Naive thymus-derived CD4-positive, alpha-beta T cell (primary cell): ENCODE results near the gene TPI1. TPM values are rescaled to one million over a fixed set of nuclear protein-coding genes. Genes with fewer than 3 reads are reported as not detected.
A peak's percentile ranks its signal among the peaks of the same experiment; 100 is the strongest.

Experiments used
- ATAC-seq: fragments of 150-1000 bp; cut with Tn5 transposase; 2 replicates; pipeline ENCODE4 v1.10.0; 2021; ENCODE audit warnings: mild to moderate bottlenecking, moderate library complexity
- CTCF ChIA-PET: fragments of 350-600 bp; sonication (Branson Sonifier 250); formaldehyde crosslinking; loops from one replicate; lab custom pipeline; 2021; ENCODE audit warnings: antibody characterized with exemption; lab: Charles Lee
- POLR2A ChIA-PET: fragments of 350-600 bp; sonication (Branson Sonifier 250); formaldehyde crosslinking; loops from one replicate; lab custom pipeline; 2021; ENCODE audit warnings: antibody characterized with exemption, inconsistent platforms; lab: Charles Lee
- DNase-seq, 9 donors: peaks; one replicate each; pipeline versions ENCODE4 v3.0.0 to v3.0.0-alpha.2; 2020 to 2022; ENCODE audit warnings: mixed read lengths in 1 of 9
- H3K27ac ChIP-seq: one replicate; pipeline ENCODE4 v1.7.0; 2013; ENCODE audit warnings: mild to moderate bottlenecking, low read depth, low read length, moderate library complexity
- H3K27me3 ChIP-seq, 2 donors: one replicate each; pipeline ENCODE4 v1.7.0; 2013; ENCODE audit warnings: low read length in 2 of 2, mild to moderate bottlenecking in 2 of 2, moderate library complexity in 2 of 2; ENCODE audit not compliant: control insufficient read depth in 2 of 2, insufficient read depth in 2 of 2
- H3K36me3 ChIP-seq, 3 experiments: 1 replicate in 2 of 3; 2 replicates in 1 of 3; pipeline ENCODE4 v1.7.0; 2013; ENCODE audit warnings: low read length in 3 of 3, mild to moderate bottlenecking in 3 of 3, moderate library complexity in 1 of 3; ENCODE audit not compliant: insufficient read depth in 3 of 3, control insufficient read depth in 2 of 3
- H3K4me1 ChIP-seq, 2 donors: one replicate each; pipeline ENCODE4 v1.7.0; 2013; ENCODE audit warnings: low read length in 2 of 2, mild to moderate bottlenecking in 2 of 2, moderate library complexity in 1 of 2; ENCODE audit not compliant: control insufficient read depth in 2 of 2, insufficient read depth in 2 of 2
- H3K4me3 ChIP-seq: 2 replicates; pipeline ENCODE4 v1.7.0; 2013; ENCODE audit warnings: mild to moderate bottlenecking, low read length
- H3K9me3 ChIP-seq, 3 experiments: 1 replicate in 2 of 3; 2 replicates in 1 of 3; pipeline ENCODE4 v1.7.0; 2013; ENCODE audit warnings: low read length in 3 of 3; ENCODE audit not compliant: control insufficient read depth in 2 of 3
- H3K27ac Mint-ChIP-seq, 9 donors: one replicate each; pipeline ENCODE4 v1.8.0; 2020 to 2022; ENCODE audit warnings: mixed read lengths in 9 of 9, mild to moderate bottlenecking in 8 of 9, moderate library complexity in 5 of 9, inconsistent platforms in 2 of 9
- H3K27me3 Mint-ChIP-seq, 5 donors: one replicate each; pipeline ENCODE4 v1.8.0; 2021 to 2022; ENCODE audit warnings: mixed read lengths in 5 of 5, mild to moderate bottlenecking in 1 of 5
- H3K36me3 Mint-ChIP-seq, 5 donors: one replicate each; pipeline ENCODE4 v1.8.0; 2020 to 2022; ENCODE audit warnings: mixed read lengths in 5 of 5, mild to moderate bottlenecking in 3 of 5, inconsistent platforms in 1 of 5
- H3K4me1 Mint-ChIP-seq, 7 donors: one replicate each; pipeline ENCODE4 v1.8.0; 2020 to 2022; ENCODE audit warnings: mixed read lengths in 7 of 7, mild to moderate bottlenecking in 3 of 7, inconsistent platforms in 1 of 7
- H3K4me3 Mint-ChIP-seq, 10 donors: one replicate each; pipeline ENCODE4 v1.8.0; 2020 to 2022; ENCODE audit warnings: mild to moderate bottlenecking in 10 of 10, mixed read lengths in 10 of 10, moderate library complexity in 6 of 10, inconsistent platforms in 2 of 10
- H3K9me3 Mint-ChIP-seq, 11 donors: one replicate each; pipeline ENCODE4 v1.8.0; 2020 to 2022; ENCODE audit warnings: mixed read lengths in 11 of 11, mild to moderate bottlenecking in 4 of 11, inconsistent platforms in 1 of 11, moderate library complexity in 1 of 11
- intact Hi-C, 2 donors: fragments of 100-400 bp; cut with micrococcal nuclease; formaldehyde crosslinking; loops; one replicate each; pipeline ENCODE4 v1.15.1; 2023
- polyA plus RNA-seq, 2 donors: library from polyadenylated mRNA; unstranded; fragments of 300-500 nt; fragmentation: Illumina TruSeq; gene quantifications; one replicate each; pipeline ENCODE4 v1.2.3, GENCODE V29; 2021
- total RNA-seq, 6 experiments: library from RNA in 5 of 6; stranded (reverse) in 5 of 6; gene quantifications; 1 replicate in 5 of 6; 2 replicates in 1 of 6; pipeline ENCODE4 v1.2.3 and lab custom pipeline; 2021 to 2026

The TPI1 gene
- total and polyA plus RNA-seq, 7 experiments from 2014 or later, result 89.7 to 1,293 (median 163) TPM

DNA sequence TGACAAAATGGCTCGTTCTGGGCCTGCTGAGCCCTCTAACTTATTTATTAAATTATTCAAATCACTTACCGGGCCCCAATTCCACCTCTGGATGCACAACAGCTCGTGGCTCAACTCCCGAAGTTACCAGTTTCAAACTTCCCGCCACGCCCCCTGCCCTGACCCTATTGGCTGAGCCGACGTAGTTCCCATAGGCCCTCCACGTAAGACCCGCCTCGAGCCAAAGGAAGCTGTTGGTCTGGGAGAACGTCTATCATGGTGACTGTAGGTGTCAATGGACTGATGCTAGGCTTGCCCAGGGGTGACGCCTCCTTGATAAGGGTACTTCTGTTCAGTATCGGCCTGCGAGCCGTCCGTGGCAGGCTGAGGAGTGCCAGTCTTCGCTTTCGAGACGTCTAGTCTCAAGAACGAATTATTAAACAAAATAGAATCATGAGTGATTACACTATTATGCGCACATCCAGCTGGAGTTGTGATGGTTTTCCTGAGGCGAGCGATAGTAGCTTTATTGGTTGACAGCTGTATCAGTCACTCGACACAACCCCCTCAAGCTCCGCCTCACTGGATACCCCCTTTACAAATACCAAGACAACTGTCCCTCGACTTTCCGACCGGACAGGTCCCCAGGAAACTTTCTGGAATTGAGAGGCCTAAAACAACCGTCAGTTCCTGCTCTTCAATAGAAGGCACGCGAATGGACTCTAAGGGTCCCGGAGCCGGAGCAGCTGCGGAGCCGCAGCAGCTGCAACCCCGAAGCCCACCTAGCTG lies 16.0 kb upstream of the TPI1 start, which contains the start of gene CDCA3:
Gene CDCA3 (minus strand): TSS at position 134 of the 768 bp plus-strand sequence. CDS start 334 bp downstream, outside the sequence.
- Histone ChIP-seq H3K4me1 (peaks cover 16 to 18% of the 10 kb centered on the region in 2 donors), H3K27me3 (no peaks in the 10 kb centered on the region), H3K4me3 (peak within 1 kb of the TSS; percentile 87), H3K9me3 (no peaks in the 10 kb centered on the region), H3K27ac (peak within 1 kb of the TSS; percentile 85), H3K36me3 (peaks cover 0 to 14% (median 5%) of the 10 kb centered on the region in 3 experiments)
- intact Hi-C loops, result loop anchor here (1.0 to 5.0 kb wide), 8 partner anchors 16 to 381 kb away; partner anchors contain the start of genes VAMP1 (in 2 of the 2), C1RL (in 1 of the 2), LPCAT3 (in 1 of the 2) and MLF2 (in 1 of the 2)
- H3K4me1 Mint-ChIP-seq, result peaks cover 12 to 38% (median 28%) of the 10 kb centered on the region in 7 donors
- peak; percentile 70 to 95 (median 89) for DNase-seq
- H3K36me3 Mint-ChIP-seq, result peaks cover 0 to 26% (median 0%) of the 10 kb centered on the region in 5 donors
- no peaks in the 10 kb centered on the region for H3K27me3 Mint-ChIP-seq
- H3K9me3 Mint-ChIP-seq, result no peaks in the 10 kb centered on the region
- H3K4me3 Mint-ChIP-seq, result peak within 1 kb of the TSS; percentile 89 to 100 (median 94)
- POLR2A ChIA-PET, result interaction anchor here (0.5 to 4.4 kb wide), 40 partner anchors 9 to 1230 kb away, joined by 3 to 90 read pairs (median 4); partner anchors contain the start of genes C12orf57, CD4, COPS7A and ENO2
- CTCF ChIA-PET, result interaction anchor here (0.6 to 5.3 kb wide), 18 partner anchors 13 to 255 kb away, joined by 3 to 40 read pairs (median 5); partner anchors contain the start of genes COPS7A, LPCAT3, SPSB2 and TPI1
- H3K27ac Mint-ChIP-seq, result peak within 1 kb of the TSS; percentile 89 to 99 (median 97)
- ATAC-seq, result peak; percentile 60

GRCh38 chr12:6851921-6852650 lies 15.2 kb upstream of the TPI1 start, which contains the start of gene USP5:
Gene USP5, plus strand, starts transcription at chr12:6852150. Its CDS starts 30 bp downstream, at chr12:6852180.
- Mint-ChIP-seq H3K27ac (peak within 1 kb of the TSS; percentile 89 to 99 (median 97)), H3K4me3 (peak within 1 kb of the TSS; percentile 89 to 100 (median 94)), H3K27me3 (no peaks in the 10 kb centered on the region), H3K4me1 (peaks cover 12 to 38% (median 28%) of the 10 kb centered on the region in 7 donors), H3K36me3 (peaks cover 0 to 23% (median 0%) of the 10 kb centered on the region in 5 donors), H3K9me3 (no peaks in the 10 kb centered on the region)
- peaks cover 16 to 18% of the 10 kb centered on the region in 2 donors for H3K4me1 ChIP-seq
- peak; percentile 87 for ATAC-seq
- ChIA-PET CTCF (interaction anchor here (0.6 to 5.3 kb wide), 17 partner anchors 13 to 256 kb away, joined by 3 to 40 read pairs (median 5); partner anchors contain the start of genes COPS7A, MLF2, SPSB2 and TPI1), POLR2A (interaction anchor here (0.6 to 4.4 kb wide), 42 partner anchors 9 to 1229 kb away, joined by 3 to 90 read pairs (median 4); partner anchors contain the start of genes C12orf57, CD4, COPS7A and ENO2)
- DNase-seq, result peak; percentile 87 to 100 (median 99)
- H3K36me3 ChIP-seq, result peaks cover 4 to 21% (median 8%) of the 10 kb centered on the region in 3 experiments
- no peaks in the 10 kb centered on the region for H3K9me3 ChIP-seq
- intact Hi-C loops, result loop anchor here (1.0 to 5.0 kb wide), 25 partner anchors 15 to 382 kb away; partner anchors contain the start of genes CHD4 (in 2 of the 2), COPS7A (in 2 of the 2), EMG1 (in 2 of the 2) and ING4 (in 2 of the 2)
- H3K27ac ChIP-seq, result peak within 1 kb of the TSS; percentile 85
- H3K27me3 ChIP-seq, result no peaks in the 10 kb centered on the region
- H3K4me3 ChIP-seq, result peak within 1 kb of the TSS; percentile 87

DNA sequence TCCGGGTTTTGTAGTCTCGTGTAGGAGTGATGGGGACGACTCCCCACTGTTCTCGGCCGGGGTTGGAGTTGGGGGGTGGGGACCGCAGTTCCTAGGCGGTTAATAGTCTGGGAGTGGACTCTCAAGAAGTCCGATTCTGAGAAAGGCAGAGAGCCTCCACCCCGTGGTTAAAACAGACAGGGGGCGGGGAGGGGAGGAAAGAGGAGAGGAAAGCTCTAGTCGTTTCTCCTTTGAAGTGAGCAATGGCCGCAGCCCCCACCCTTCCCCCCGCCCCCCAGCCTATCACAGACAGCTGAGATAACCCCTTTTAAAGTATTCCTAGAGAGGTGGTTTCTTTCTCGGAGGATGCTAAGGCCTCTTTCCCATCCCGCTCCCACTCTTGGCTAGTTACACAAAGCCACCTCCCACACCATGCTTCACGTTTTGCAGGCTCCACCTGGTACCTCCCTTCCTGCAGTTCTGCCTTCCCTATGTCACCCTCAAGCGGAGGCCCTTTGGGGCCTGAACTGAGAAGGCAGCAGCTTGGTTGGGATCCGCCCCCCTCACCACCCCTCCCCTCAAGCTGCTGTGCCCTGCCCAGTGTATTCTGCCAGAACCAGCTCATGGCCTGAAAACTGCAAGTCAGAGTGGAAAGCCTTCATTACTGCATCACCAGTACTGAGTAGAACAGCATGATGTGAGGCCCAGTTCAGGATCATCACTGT lies 14.5 kb upstream of the TPI1 start:
- no peaks in the 10 kb centered on the region for H3K9me3 ChIP-seq
- Mint-ChIP-seq H3K27me3 (no peaks in the 10 kb centered on the region), H3K27ac (peak overlapping the region; percentile 89 to 99 (median 97)), H3K36me3 (peaks cover 7 to 23% (median 7%) of the 10 kb centered on the region in 5 donors), H3K9me3 (no peaks in the 10 kb centered on the region), H3K4me1 (peaks cover 18 to 36% (median 31%) of the 10 kb centered on the region in 7 donors), H3K4me3 (peak overlapping the region; percentile 89 to 100 (median 94))
- peak in 8 of 9 donors; percentile 38 to 73 (median 53) for DNase-seq
- CTCF ChIA-PET, result interaction anchor here (0.6 to 5.3 kb wide), 11 partner anchors 12 to 499 kb away, joined by 3 to 40 read pairs (median 5); partner anchors contain the start of genes MLF2, SPSB2 and TPI1
- H3K27ac ChIP-seq, result peak overlapping the region; percentile 70
- H3K4me3 ChIP-seq, result peak overlapping the region; percentile 87
- POLR2A ChIA-PET, result interaction anchor here (0.6 to 4.4 kb wide), 29 partner anchors 8 to 1228 kb away, joined by 3 to 90 read pairs (median 9); partner anchors contain the start of genes C12orf57, CD4, COPS7A and MLF2
- intact Hi-C loops, result loop anchor here (1.0 to 5.0 kb wide), 22 partner anchors 14 to 360 kb away; partner anchors contain the start of genes CHD4 (in 2 of the 2), COPS7A (in 2 of the 2), EMG1 (in 2 of the 2) and ING4 (in 2 of the 2)
- peaks cover 10 to 29% (median 11%) of the 10 kb centered on the region in 3 experiments for H3K36me3 ChIP-seq
- H3K27me3 ChIP-seq, result no peaks in the 10 kb centered on the region
- peaks cover 16 to 18% of the 10 kb centered on the region in 2 donors for H3K4me1 ChIP-seq
- no peak for ATAC-seq

DNA sequence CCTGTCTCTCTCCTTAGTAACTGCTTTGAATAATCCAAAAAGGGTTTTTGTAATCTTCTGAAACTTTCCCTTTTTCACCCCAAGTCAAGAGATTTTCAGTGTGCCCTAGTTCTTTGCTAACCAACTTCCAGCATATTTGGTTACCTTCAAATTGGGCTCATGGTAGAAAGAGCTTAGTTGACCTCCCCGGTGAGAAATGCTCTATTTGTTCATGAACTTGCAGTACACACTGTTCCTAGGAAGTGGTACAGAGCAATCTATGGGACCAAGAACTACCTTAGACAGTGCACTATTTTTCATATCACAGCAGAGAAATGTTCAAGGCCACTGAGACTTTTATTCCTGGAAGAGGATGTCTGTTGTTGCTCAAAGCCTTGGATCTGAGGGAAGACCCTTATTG lies 13.7 kb upstream of the TPI1 start:
- Histone ChIP-seq H3K4me3 (no peak overlapping the region), H3K36me3 (peaks cover 13 to 37% (median 18%) of the 10 kb centered on the region in 3 experiments), H3K27ac (peak overlapping the region; percentile 70), H3K9me3 (no peaks in the 10 kb centered on the region), H3K4me1 (peaks cover 16 to 18% of the 10 kb centered on the region in 2 donors), H3K27me3 (no peaks in the 10 kb centered on the region)
- POLR2A ChIA-PET, result interaction anchor here (0.8 to 4.4 kb wide), 17 partner anchors 12 to 164 kb away, joined by 3 to 90 read pairs (median 12); partner anchors contain the start of genes C12orf57, COPS7A, P3H3 and RNU7-1
- Mint-ChIP-seq H3K27ac (peak overlapping the region; percentile 70 to 99 (median 96)), H3K27me3 (no peaks in the 10 kb centered on the region), H3K9me3 (no peaks in the 10 kb centered on the region), H3K36me3 (peaks cover 9 to 26% (median 11%) of the 10 kb centered on the region in 5 donors), H3K4me3 (peak overlapping the region; percentile 89 to 100 (median 94)), H3K4me1 (peaks cover 18 to 36% (median 31%) of the 10 kb centered on the region in 7 donors)
- CTCF ChIA-PET, result interaction anchor here (1.1 to 5.3 kb wide), 4 partner anchors 15 to 101 kb away, joined by 3 to 40 read pairs (median 18); partner anchors contain the start of genes MLF2, SPSB2 and TPI1
- no peak for DNase-seq
- intact Hi-C loops, result loop anchor here in 1 of 2 donors (5.0 kb wide), 2 partner anchors 254 to 334 kb away; partner anchors contain the start of genes C1RL and PEX5
- no peak for ATAC-seq

- peak overlapping the region in 7 of 9 donors; percentile 25 to 98 (median 95) for H3K27ac Mint-ChIP-seq
- intact Hi-C loops, result loop anchor here in 1 of 2 donors (5.0 kb wide), 2 partner anchors 253 to 333 kb away; partner anchors contain the start of genes C1RL and PEX5
- no peaks in the 10 kb centered on the region for H3K9me3 Mint-ChIP-seq
- H3K4me1 Mint-ChIP-seq, result peaks cover 18 to 36% (median 31%) of the 10 kb centered on the region in 7 donors
- H3K4me3 Mint-ChIP-seq, result peak overlapping the region in 7 of 10 donors; percentile 29 to 98 (median 92)
- H3K9me3 ChIP-seq, result no peaks in the 10 kb centered on the region
- H3K27me3 Mint-ChIP-seq, result no peaks in the 10 kb centered on the region
- H3K36me3 ChIP-seq, result peaks cover 17 to 41% (median 22%) of the 10 kb centered on the region in 3 experiments
- ATAC-seq (no peak), DNase-seq (no peak)
- ChIA-PET CTCF (interaction anchor here (1.1 to 5.3 kb wide), 3 partner anchors 14 to 19 kb away, joined by 5 to 40 read pairs (median 31); partner anchors contain the start of genes SPSB2 and TPI1), POLR2A (interaction anchor here (0.6 to 4.4 kb wide), 10 partner anchors 12 to 157 kb away, joined by 3 to 90 read pairs (median 4); partner anchors contain the start of genes SPSB2 and TPI1)
- H3K27me3 ChIP-seq, result no peaks in the 10 kb centered on the region
- H3K4me1 ChIP-seq, result peaks cover 16 to 18% of the 10 kb centered on the region in 2 donors
- H3K4me3 ChIP-seq, result no peak overlapping the region
- H3K36me3 Mint-ChIP-seq, result peaks cover 9 to 30% (median 11%) of the 10 kb centered on the region in 5 donors
- peak overlapping the region; percentile 70 for H3K27ac ChIP-seq
Observed at GRCh38 chr12:6854036-6854435, 13.3 kb upstream of the TPI1 start.
